HUES48 (cell line): Measurements from ENCODE around the gene CLEC2A.

Experiments
- H3K27ac ChIP-seq: one replicate; pipeline ENCODE4 v1.7.0; 2013; ENCODE audit warnings: low read depth, low read length, inconsistent platforms
- H3K27me3 ChIP-seq: 2 replicates; pipeline ENCODE4 v1.6.1; 2013; ENCODE audit warnings: mild to moderate bottlenecking, low read length; ENCODE audit not compliant: control insufficient read depth, insufficient read depth
- H3K36me3 ChIP-seq: 2 replicates; pipeline ENCODE4 v1.6.1; 2013; ENCODE audit warnings: low read length; ENCODE audit not compliant: control insufficient read depth, insufficient read depth
- H3K4me1 ChIP-seq: 2 replicates; pipeline ENCODE4 v1.6.1; 2013; ENCODE audit warnings: mild to moderate bottlenecking, low read length; ENCODE audit not compliant: control insufficient read depth, insufficient read depth
- H3K4me3 ChIP-seq: 2 replicates; pipeline ENCODE4 v1.5.1; 2013; ENCODE audit warnings: mild to moderate bottlenecking, low read depth, low read length
- H3K9ac ChIP-seq: 2 replicates; pipeline ENCODE4 v1.6.1; 2013; ENCODE audit warnings: mild to moderate bottlenecking, low read depth, low read length, moderate library complexity
- H3K9me3 ChIP-seq: 2 replicates; pipeline ENCODE4 v1.6.1; 2013; ENCODE audit warnings: low read length; ENCODE audit not compliant: control insufficient read depth, insufficient read depth

The CLEC2A gene

GRCh38 chr12:9935026-9935425 lies 2.9 kb upstream of the CLEC2A start:
- H3K9ac ChIP-seq: no peak overlapping the region
- H3K9me3 ChIP-seq: no peaks in the 10 kb centered on the region
- H3K36me3 ChIP-seq: no peaks in the 10 kb centered on the region
- H3K4me3 ChIP-seq: no peak overlapping the region
- no peak overlapping the region for H3K27ac ChIP-seq
- H3K27me3 ChIP-seq: no peaks in the 10 kb centered on the region
- H3K4me1 ChIP-seq: no peaks in the 10 kb centered on the region

GRCh38 chr12:9933958-9934357 lies 1.8 kb upstream of the CLEC2A start:
- Histone ChIP-seq H3K4me1 (no peaks in the 10 kb centered on the region), H3K27ac (no peak overlapping the region), H3K9ac (no peak overlapping the region), H3K36me3 (no peaks in the 10 kb centered on the region), H3K9me3 (no peaks in the 10 kb centered on the region), H3K4me3 (no peak overlapping the region), H3K27me3 (no peaks in the 10 kb centered on the region)

GRCh38 chr12:9931245-9931644 lies 925 bp downstream of the CLEC2A start:
- no peak overlapping the region for H3K27ac ChIP-seq
- H3K9me3 ChIP-seq: no peaks in the 10 kb centered on the region
- no peaks in the 10 kb centered on the region for H3K36me3 ChIP-seq
- no peaks in the 10 kb centered on the region for H3K27me3 ChIP-seq
- no peak overlapping the region for H3K4me3 ChIP-seq
- no peak overlapping the region for H3K9ac ChIP-seq
- H3K4me1 ChIP-seq: no peaks in the 10 kb centered on the region

- Histone ChIP-seq H3K27ac (no peak overlapping the region), H3K27me3 (no peaks in the 10 kb centered on the region), H3K4me3 (no peak overlapping the region), H3K9ac (no peak overlapping the region), H3K4me1 (no peaks in the 10 kb centered on the region), H3K9me3 (no peaks in the 10 kb centered on the region), H3K36me3 (no peaks in the 10 kb centered on the region)
These were observed 3.6 kb downstream of the CLEC2A start for GRCh38 chr12:9928607-9929006.

GRCh38 chr12:9926876-9927275 lies 5.3 kb downstream of the CLEC2A start:
- Histone ChIP-seq H3K4me3 (no peak overlapping the region), H3K27me3 (no peaks in the 10 kb centered on the region), H3K4me1 (no peaks in the 10 kb centered on the region), H3K36me3 (no peaks in the 10 kb centered on the region), H3K9ac (no peak overlapping the region), H3K27ac (no peak overlapping the region), H3K9me3 (no peaks in the 10 kb centered on the region)

- H3K4me3 ChIP-seq: no peak overlapping the region
- H3K9ac ChIP-seq: no peak overlapping the region
These were observed 6.3 kb downstream of the CLEC2A start for GRCh38 chr12:9925705-9926393.

GRCh38 chr12:9922429-9922828 lies 9.7 kb downstream of the CLEC2A start:
- Histone ChIP-seq H3K9me3 (no peaks in the 10 kb centered on the region; the same call in 1 of the 2 replicates), H3K9ac (no peak overlapping the region), H3K4me1 (no peaks in the 10 kb centered on the region), H3K27me3 (no peaks in the 10 kb centered on the region), H3K27ac (no peak overlapping the region), H3K36me3 (no peaks in the 10 kb centered on the region), H3K4me3 (no peak overlapping the region)

More at GRCh38 chr12:9925705-9926393, 6.3 kb downstream of the CLEC2A start:
- Histone ChIP-seq H3K9me3 (no peaks in the 10 kb centered on the region), H3K36me3 (no peaks in the 10 kb centered on the region), H3K27me3 (no peaks in the 10 kb centered on the region), H3K27ac (no peak overlapping the region), H3K4me1 (no peaks in the 10 kb centered on the region)

GRCh38 chr12:9920451-9920850 lies 11.7 kb downstream of the CLEC2A start:
- H3K36me3 ChIP-seq: no peaks in the 10 kb centered on the region
- no peak overlapping the region for H3K9ac ChIP-seq
- H3K27ac ChIP-seq: no peak overlapping the region
- H3K4me3 ChIP-seq: no peak overlapping the region
- no peaks in the 10 kb centered on the region for H3K27me3 ChIP-seq
- no peaks in the 10 kb centered on the region; the same call in 1 of the 2 replicates for H3K9me3 ChIP-seq
- H3K4me1 ChIP-seq: no peaks in the 10 kb centered on the region

GRCh38 chr12:9919443-9919842 lies 12.7 kb downstream of the CLEC2A start:
- H3K27me3 ChIP-seq: no peaks in the 10 kb centered on the region
- H3K9ac ChIP-seq: no peak overlapping the region
- no peaks in the 10 kb centered on the region for H3K36me3 ChIP-seq
- H3K9me3 ChIP-seq: no peaks in the 10 kb centered on the region; the same call in 1 of the 2 replicates
- no peak overlapping the region for H3K4me3 ChIP-seq
- H3K27ac ChIP-seq: no peak overlapping the region
- H3K4me1 ChIP-seq: no peaks in the 10 kb centered on the region

- no peak overlapping the region for H3K9ac ChIP-seq
- no peaks in the 10 kb centered on the region for H3K36me3 ChIP-seq
- H3K4me1 ChIP-seq: no peaks in the 10 kb centered on the region
- H3K27me3 ChIP-seq: no peaks in the 10 kb centered on the region
- H3K4me3 ChIP-seq: no peak overlapping the region
- peaks cover 35% of the 10 kb centered on the region for H3K9me3 ChIP-seq
- no peak overlapping the region for H3K27ac ChIP-seq
These were observed 20.5 kb downstream of the CLEC2A start for GRCh38 chr12:9911708-9912107.

- H3K4me3 ChIP-seq: peak overlapping the region; percentile 13; the same call in 1 of the 2 replicates
- H3K27me3 ChIP-seq: no peaks in the 10 kb centered on the region
- H3K27ac ChIP-seq: peak overlapping the region; percentile 10
- no peaks in the 10 kb centered on the region for H3K4me1 ChIP-seq
- no peaks in the 10 kb centered on the region for H3K36me3 ChIP-seq
- no peak overlapping the region for H3K9ac ChIP-seq
- peaks cover 35% of the 10 kb centered on the region for H3K9me3 ChIP-seq
These were observed 21.3 kb downstream of the CLEC2A start for GRCh38 chr12:9910716-9911421.
